ENCODE data around the gene AHSG.
"Not testable (repeated sequence)": the region's sequence is repeated elsewhere in the genome, so short reads cannot be mapped to it uniquely, and the experiment has no call there.

Gene AHSG

GRCh38 chr3:186577521-186577920, 35.3 kb upstream of the AHSG start:
- peaks cover 40 to 79% (median 58%) of the 10 kb centered on the region in 5 donors for H3K36me3 ChIP-seq (ENCODE audit: control insufficient read depth in 5 of 5, insufficient read depth in 5 of 5, low read length in 5 of 5)
- H3K9ac ChIP-seq (ENCODE audit: low read length in 5 of 5) = no peak overlapping the region
- no peaks in the 10 kb centered on the region for H3K9me3 ChIP-seq (ENCODE audit: control insufficient read depth in 5 of 5, low read length in 5 of 5)
- no peaks in the 10 kb centered on the region for H3K4me1 ChIP-seq (ENCODE audit: control insufficient read depth in 5 of 5, insufficient read depth in 5 of 5, low read length in 5 of 5)
- no peak overlapping the region for H3K4me3 ChIP-seq (ENCODE audit: low read depth in 1 of 5, low read length in 5 of 5)
- no peak overlapping the region for H3K27ac ChIP-seq (ENCODE audit: low read depth, low read length)
- no peaks in the 10 kb centered on the region for H3K27me3 ChIP-seq (ENCODE audit: control insufficient read depth in 5 of 5, insufficient read depth in 4 of 5, low read length in 5 of 5)

- Histone ChIP-seq H3K36me3 (ENCODE audit: control insufficient read depth in 5 of 5, insufficient read depth in 5 of 5, low read length in 5 of 5) (peaks cover 63 to 96% (median 84%) of the 10 kb centered on the region in 5 donors), H3K9ac (ENCODE audit: low read length in 5 of 5) (no peak overlapping the region), H3K9me3 (ENCODE audit: control insufficient read depth in 5 of 5, low read length in 5 of 5) (no peaks in the 10 kb centered on the region), H3K4me3 (ENCODE audit: low read depth in 1 of 5, low read length in 5 of 5) (no peak overlapping the region), H3K27me3 (ENCODE audit: control insufficient read depth in 5 of 5, insufficient read depth in 4 of 5, low read length in 5 of 5) (no peaks in the 10 kb centered on the region), H3K27ac (ENCODE audit: low read depth, low read length) (no peak overlapping the region), H3K4me1 (ENCODE audit: control insufficient read depth in 5 of 5, insufficient read depth in 5 of 5, low read length in 5 of 5) (no peaks in the 10 kb centered on the region)
Observed at GRCh38 chr3:186580785-186581184, 32.1 kb upstream of the AHSG start.

- Histone ChIP-seq H3K4me1 (ENCODE audit: control insufficient read depth in 5 of 5, insufficient read depth in 5 of 5, low read length in 5 of 5) (no peaks in the 10 kb centered on the region), H3K27ac (ENCODE audit: low read depth, low read length) (no peak overlapping the region), H3K9ac (ENCODE audit: low read length in 5 of 5) (no peak overlapping the region), H3K36me3 (ENCODE audit: control insufficient read depth in 5 of 5, insufficient read depth in 5 of 5, low read length in 5 of 5) (peaks cover 57 to 84% (median 73%) of the 10 kb centered on the region in 5 donors), H3K27me3 (ENCODE audit: control insufficient read depth in 5 of 5, insufficient read depth in 4 of 5, low read length in 5 of 5) (no peaks in the 10 kb centered on the region), H3K4me3 (ENCODE audit: low read depth in 1 of 5, low read length in 5 of 5) (no peak overlapping the region), H3K9me3 (ENCODE audit: control insufficient read depth in 5 of 5, low read length in 5 of 5) (no peaks in the 10 kb centered on the region)
Observed at GRCh38 chr3:186582541-186582940, 30.3 kb upstream of the AHSG start.

- Histone ChIP-seq H3K4me3 (ENCODE audit: low read depth in 1 of 5, low read length in 5 of 5) (no peak overlapping the region), H3K9ac (ENCODE audit: low read length in 5 of 5) (no peak overlapping the region), H3K36me3 (ENCODE audit: control insufficient read depth in 5 of 5, insufficient read depth in 5 of 5, low read length in 5 of 5) (peaks cover 53 to 71% (median 64%) of the 10 kb centered on the region in 5 donors), H3K27ac (ENCODE audit: low read depth, low read length) (no peak overlapping the region), H3K4me1 (ENCODE audit: control insufficient read depth in 5 of 5, insufficient read depth in 5 of 5, low read length in 5 of 5) (no peaks in the 10 kb centered on the region), H3K9me3 (ENCODE audit: control insufficient read depth in 5 of 5, low read length in 5 of 5) (no peaks in the 10 kb centered on the region), H3K27me3 (ENCODE audit: control insufficient read depth in 5 of 5, insufficient read depth in 4 of 5, low read length in 5 of 5) (no peaks in the 10 kb centered on the region)
Observed at GRCh38 chr3:186583831-186584230, 29.0 kb upstream of the AHSG start.

DNA sequence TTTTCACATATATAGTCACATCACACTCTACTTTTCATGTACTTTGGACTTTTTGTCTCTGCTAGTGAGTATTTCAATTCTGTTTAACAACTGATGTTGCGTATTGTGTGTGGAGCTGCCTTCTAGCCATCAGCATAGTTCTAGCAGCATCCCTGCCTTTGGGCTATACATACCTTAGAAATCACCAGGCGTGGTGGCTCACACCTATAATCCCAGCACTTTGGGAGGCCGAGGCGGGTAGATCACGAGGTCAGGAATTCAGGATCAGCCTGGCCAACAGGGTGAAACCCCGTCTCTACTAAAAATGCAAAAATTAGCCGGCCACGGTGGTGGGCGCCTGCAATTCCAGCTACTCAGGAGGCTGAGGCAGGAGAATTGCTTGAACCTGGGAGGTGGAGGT, 26.6 kb upstream of the AHSG start:
- not testable (repeated sequence) for H3K4me3 ChIP-seq (ENCODE audit: low read depth in 1 of 5, low read length in 5 of 5); H3K9ac ChIP-seq (ENCODE audit: low read length in 5 of 5); H3K27ac ChIP-seq (ENCODE audit: low read depth, low read length); H3K4me1 ChIP-seq (ENCODE audit: control insufficient read depth in 5 of 5, insufficient read depth in 5 of 5, low read length in 5 of 5); H3K9me3 ChIP-seq (ENCODE audit: control insufficient read depth in 5 of 5, low read length in 5 of 5); H3K27me3 ChIP-seq (ENCODE audit: control insufficient read depth in 5 of 5, insufficient read depth in 4 of 5, low read length in 5 of 5)
- H3K36me3 ChIP-seq (ENCODE audit: control insufficient read depth in 5 of 5, insufficient read depth in 5 of 5, low read length in 5 of 5) = peaks cover 42 to 51% (median 48%) of the 10 kb centered on the region in 5 donors

GRCh38 chr3:186587183-186587582, 25.7 kb upstream of the AHSG start:
- Histone ChIP-seq H3K36me3 (ENCODE audit: control insufficient read depth in 5 of 5, insufficient read depth in 5 of 5, low read length in 5 of 5) (peaks cover 38 to 41% (median 39%) of the 10 kb centered on the region in 5 donors), H3K27me3 (ENCODE audit: control insufficient read depth in 5 of 5, insufficient read depth in 4 of 5, low read length in 5 of 5) (peaks cover 0 to 3% (median 0%) of the 10 kb centered on the region in 5 donors), H3K4me1 (ENCODE audit: control insufficient read depth in 5 of 5, insufficient read depth in 5 of 5, low read length in 5 of 5) (no peaks in the 10 kb centered on the region), H3K9ac (ENCODE audit: low read length in 5 of 5) (no peak overlapping the region), H3K4me3 (ENCODE audit: low read depth in 1 of 5, low read length in 5 of 5) (no peak overlapping the region), H3K27ac (ENCODE audit: low read depth, low read length) (no peak overlapping the region), H3K9me3 (ENCODE audit: control insufficient read depth in 5 of 5, low read length in 5 of 5) (no peaks in the 10 kb centered on the region)

- Histone ChIP-seq H3K4me3 (ENCODE audit: low read depth in 1 of 5, low read length in 5 of 5) (no peak overlapping the region), H3K27ac (ENCODE audit: low read depth, low read length) (no peak overlapping the region), H3K27me3 (ENCODE audit: control insufficient read depth in 5 of 5, insufficient read depth in 4 of 5, low read length in 5 of 5) (peaks cover 0 to 3% (median 0%) of the 10 kb centered on the region in 5 donors), H3K9ac (ENCODE audit: low read length in 5 of 5) (no peak overlapping the region), H3K36me3 (ENCODE audit: control insufficient read depth in 5 of 5, insufficient read depth in 5 of 5, low read length in 5 of 5) (peaks cover 25 to 27% (median 26%) of the 10 kb centered on the region in 5 donors), H3K9me3 (ENCODE audit: control insufficient read depth in 5 of 5, low read length in 5 of 5) (no peaks in the 10 kb centered on the region), H3K4me1 (ENCODE audit: control insufficient read depth in 5 of 5, insufficient read depth in 5 of 5, low read length in 5 of 5) (no peaks in the 10 kb centered on the region)
Observed at GRCh38 chr3:186588632-186589031, 24.2 kb upstream of the AHSG start.

DNA sequence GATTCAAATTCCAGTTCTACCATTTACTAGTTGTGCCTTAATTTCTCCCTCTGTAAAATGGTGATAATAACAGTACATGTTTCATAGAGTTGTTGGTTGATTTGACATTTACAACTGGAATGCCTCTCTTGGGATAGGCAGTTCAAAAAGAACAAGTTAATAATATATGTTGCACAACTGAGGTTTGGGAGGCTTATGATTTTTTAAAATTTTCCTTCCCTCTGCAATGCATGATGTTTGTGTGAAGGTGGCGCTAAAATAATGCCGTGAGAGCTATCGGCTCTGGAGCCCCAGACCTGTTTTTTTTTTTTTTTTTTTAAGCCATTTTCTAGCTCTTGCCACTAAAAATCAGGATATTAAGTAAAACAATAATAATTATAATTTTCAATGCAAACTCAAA, 23.7 kb upstream of the AHSG start:
- Histone ChIP-seq H3K27me3 (ENCODE audit: control insufficient read depth in 5 of 5, insufficient read depth in 4 of 5, low read length in 5 of 5) (peaks cover 0 to 3% (median 0%) of the 10 kb centered on the region in 5 donors), H3K27ac (ENCODE audit: low read depth, low read length) (no peak overlapping the region), H3K9me3 (ENCODE audit: control insufficient read depth in 5 of 5, low read length in 5 of 5) (no peaks in the 10 kb centered on the region)

DNA sequence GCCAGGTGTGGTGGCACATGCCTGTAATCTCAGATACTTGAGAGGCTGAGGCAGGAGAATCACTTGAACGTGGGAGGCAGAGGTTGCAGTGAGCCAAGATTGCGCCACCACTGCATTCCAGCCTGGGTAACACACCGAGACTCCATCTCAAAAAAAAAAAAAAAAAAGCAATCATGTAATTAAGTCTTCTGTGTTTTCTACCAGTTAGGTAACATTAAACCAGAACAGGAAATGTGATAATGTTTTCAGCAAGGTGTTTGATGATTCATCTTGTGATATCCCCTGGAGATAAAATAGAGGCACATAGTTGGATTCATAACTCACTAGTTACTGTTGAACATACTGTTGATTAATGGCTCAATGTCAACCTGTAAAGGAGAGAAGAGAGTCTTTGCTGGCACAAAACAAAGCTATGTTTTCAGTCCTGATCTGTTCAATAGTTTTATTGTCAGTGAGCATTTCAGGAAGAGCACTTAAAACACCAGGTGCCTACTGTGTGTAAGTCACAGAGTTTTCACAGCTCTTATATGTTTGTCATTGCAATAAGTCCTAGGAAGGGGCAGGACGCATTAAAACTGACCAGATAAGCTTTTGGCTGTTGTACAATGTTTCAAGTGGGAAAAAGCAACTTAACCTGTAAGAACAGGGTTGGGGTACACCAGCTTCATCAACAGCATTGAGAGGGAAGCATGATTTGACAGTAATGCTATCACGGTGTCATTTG, 22.8 kb upstream of the AHSG start:
- no peak overlapping the region for H3K4me3 ChIP-seq (ENCODE audit: low read depth in 1 of 5, low read length in 5 of 5)
- H3K9me3 ChIP-seq (ENCODE audit: control insufficient read depth in 5 of 5, low read length in 5 of 5) = no peaks in the 10 kb centered on the region
- no peak overlapping the region for H3K27ac ChIP-seq (ENCODE audit: low read depth, low read length)
- no peak overlapping the region for H3K9ac ChIP-seq (ENCODE audit: low read length in 5 of 5)
- no peaks in the 10 kb centered on the region for H3K4me1 ChIP-seq (ENCODE audit: control insufficient read depth in 5 of 5, insufficient read depth in 5 of 5, low read length in 5 of 5)
- peaks cover 0 to 3% (median 0%) of the 10 kb centered on the region in 5 donors for H3K27me3 ChIP-seq (ENCODE audit: control insufficient read depth in 5 of 5, insufficient read depth in 4 of 5, low read length in 5 of 5)
- H3K36me3 ChIP-seq (ENCODE audit: control insufficient read depth in 5 of 5, insufficient read depth in 5 of 5, low read length in 5 of 5) = peaks cover 11 to 13% (median 13%) of the 10 kb centered on the region in 5 donors

More for the DNA sequence above, 23.7 kb upstream of the AHSG start:
- H3K4me3 ChIP-seq (ENCODE audit: low read depth in 1 of 5, low read length in 5 of 5) = no peak overlapping the region
- no peaks in the 10 kb centered on the region for H3K4me1 ChIP-seq (ENCODE audit: control insufficient read depth in 5 of 5, insufficient read depth in 5 of 5, low read length in 5 of 5)
- H3K9ac ChIP-seq (ENCODE audit: low read length in 5 of 5) = no peak overlapping the region
- peaks cover 20 to 22% (median 22%) of the 10 kb centered on the region in 5 donors for H3K36me3 ChIP-seq (ENCODE audit: control insufficient read depth in 5 of 5, insufficient read depth in 5 of 5, low read length in 5 of 5)

GRCh38 chr3:186590580-186591295, 22.1 kb upstream of the AHSG start:
- Histone ChIP-seq H3K9me3 (ENCODE audit: control insufficient read depth in 5 of 5, low read length in 5 of 5) (no peaks in the 10 kb centered on the region), H3K9ac (ENCODE audit: low read length in 5 of 5) (no peak overlapping the region), H3K36me3 (ENCODE audit: control insufficient read depth in 5 of 5, insufficient read depth in 5 of 5, low read length in 5 of 5) (peaks cover 5 to 6% (median 6%) of the 10 kb centered on the region in 5 donors), H3K27ac (ENCODE audit: low read depth, low read length) (no peak overlapping the region), H3K4me1 (ENCODE audit: control insufficient read depth in 5 of 5, insufficient read depth in 5 of 5, low read length in 5 of 5) (no peaks in the 10 kb centered on the region), H3K4me3 (ENCODE audit: low read depth in 1 of 5, low read length in 5 of 5) (no peak overlapping the region), H3K27me3 (ENCODE audit: control insufficient read depth in 5 of 5, insufficient read depth in 4 of 5, low read length in 5 of 5) (peaks cover 0 to 3% (median 0%) of the 10 kb centered on the region in 5 donors)

All from subcutaneous abdominal adipose tissue (tissue), 5 donors.